ENCODE data around the gene JAG2.

DNA sequence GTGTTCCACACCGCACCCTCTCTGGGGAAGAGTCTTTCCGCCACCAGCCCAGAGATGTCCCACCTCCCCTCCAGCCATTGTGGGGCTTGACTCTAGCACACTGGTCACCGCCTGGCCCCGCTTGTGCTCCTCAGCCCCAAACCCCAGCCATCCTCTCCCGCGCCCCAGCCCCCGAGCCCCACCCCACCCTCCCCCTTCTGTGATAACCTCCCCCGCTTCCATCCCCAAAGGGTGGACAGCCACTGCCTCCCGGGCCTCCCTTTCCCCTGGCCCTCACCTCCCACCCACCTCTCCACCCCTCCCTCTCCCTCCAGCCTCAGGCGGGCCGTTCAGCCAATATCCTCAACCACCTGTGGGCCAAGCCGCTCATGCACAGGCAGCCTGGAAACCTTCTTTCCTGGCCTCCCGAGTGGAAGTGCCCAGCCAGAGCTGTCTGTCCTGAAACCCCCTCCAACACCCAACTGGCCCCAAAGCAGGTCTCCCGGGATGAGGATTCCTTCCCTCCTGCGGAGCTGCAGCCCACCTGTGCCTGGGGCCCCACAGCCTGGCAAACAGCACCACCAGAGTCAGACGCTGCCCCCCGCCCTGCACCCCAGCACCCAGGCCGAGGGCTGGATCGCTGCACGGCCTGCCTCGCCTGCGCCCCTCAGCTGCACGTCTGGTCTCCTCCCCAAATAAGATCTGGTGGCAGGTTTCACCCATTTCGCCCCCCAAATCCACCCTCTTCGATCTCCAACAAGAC lies 39.6 kb upstream of the JAG2 start:
- TF ChIP-seq GATA2 (IDR thresholded peaks at IDR 0.05; ENCODE audit: low read depth, low read length) = no peak
- no peak for TF ChIP-seq GATA3 (IDR thresholded peaks at IDR 0.05; ENCODE audit: low read depth, low read length)
